Esophagus muscularis mucosa (tissue), 4 donors: ENCODE results near the gene ERCC4. TPM values are rescaled to one million over a fixed set of nuclear protein-coding genes. Genes with fewer than 3 reads are reported as not detected.
"Not testable (repeated sequence)": the region's sequence is repeated elsewhere in the genome, so short reads cannot be mapped to it uniquely, and the experiment has no call there.

Experiments used
- DNase-seq: peaks from one replicate; pipeline ENCODE4 v3.0.0-alpha.2; 2017; ENCODE audit errors: extremely low spot score
- H3K27ac ChIP-seq, 4 donors: fragments of 200-600 bp; sonication (generic); replicated peaks in 1 of 4; 1 replicate in 3 of 4; 2 replicates in 1 of 4; pipeline ENCODE4 v1.5.1; 2016 to 2019; ENCODE audit warnings: mild to moderate bottlenecking in 1 of 4
- H3K27me3 ChIP-seq, 4 donors: fragments of 200-600 bp; sonication (generic); one replicate each; pipeline versions ENCODE4 v1.5.1 to v1.6.0; 2016 to 2019
- H3K36me3 ChIP-seq, 4 donors: fragments of 200-600 bp; sonication (generic); one replicate each; pipeline ENCODE4 v1.5.1; 2016 to 2019
- H3K4me1 ChIP-seq, 4 donors: fragments of 200-600 bp; sonication (generic); one replicate each; pipeline ENCODE4 v1.5.1; 2016 to 2019
- H3K4me3 ChIP-seq, 4 donors: fragments of 200-600 bp; sonication (generic); 1 replicate in 2 of 4; 2 replicates in 2 of 4; pipeline ENCODE4 v1.5.1; 2016 to 2019; ENCODE audit warnings: mild to moderate bottlenecking in 4 of 4, moderate library complexity in 1 of 4
- H3K9me3 ChIP-seq, 4 donors: fragments of 200-600 bp; sonication (generic); 1 replicate in 3 of 4; 2 replicates in 1 of 4; pipeline ENCODE4 v1.5.1; 2016 to 2019
- CTCF ChIP-seq, 3 experiments: fragments of 200-600 bp in 2 of 3; fragments of 450-650 bp in 1 of 3; sonication (generic) in 2 of 3; IDR thresholded peaks; one replicate each; pipeline ENCODE4 v1.5.1; 2017 to 2019; ENCODE audit warnings: antibody characterized with exemption in 3 of 3, mild to moderate bottlenecking in 2 of 3, moderate library complexity in 1 of 3
- EP300 ChIP-seq: sonication (generic); formaldehyde crosslinking; IDR thresholded peaks from one replicate; pipeline ENCODE4 v1.6.1; 2017; ENCODE audit warnings: antibody characterized with exemption
- POLR2A ChIP-seq: fragments of 450-650 bp; IDR thresholded peaks from one replicate; pipeline ENCODE4 v1.6.1; 2017; ENCODE audit warnings: antibody characterized with exemption, moderate library complexity, mild to moderate bottlenecking, low read depth
- POLR2AphosphoS5 ChIP-seq, 2 donors: sonication (generic); formaldehyde crosslinking; IDR thresholded peaks; one replicate each; pipeline ENCODE4 v1.6.1; 2017; ENCODE audit warnings: antibody characterized with exemption in 2 of 2
- WGBS: methylation state at CpG from one replicate; pipeline ENCODE4 v1.1.5; 2018; 5-methylcytosine and 5-hydroxymethylcytosine counted together
- intact Hi-C: fragments of 100-400 bp; cut with DNase I; formaldehyde crosslinking; loops from one replicate; pipeline ENCODE4 v1.15.1; 2023
- total RNA-seq, 4 donors: library from RNA; depleted of rRNA; stranded (reverse); fragments of >200 nt; gene quantifications; one replicate each; pipeline versions ENCODE4 v1.1.0 to v1.2.1, GENCODE V29; 2016

The ERCC4 gene
- total RNA-seq, 4 donors from 2014 or later, result 4.6 to 10.0 (median 8.6) TPM

GRCh38 chr16:13902677-13903076 is 17.3 kb upstream of the ERCC4 start:
- H3K27ac ChIP-seq, result peak overlapping the region in 2 of 4 donors; percentile 21 to 57
- WGBS, result 72% methylated on average over 3 of the region's 3 CpGs
- H3K4me3 ChIP-seq, result no peak overlapping the region
- H3K9me3 ChIP-seq, result no peaks in the 10 kb centered on the region
- H3K4me1 ChIP-seq, result peaks cover 6 to 34% (median 26%) of the 10 kb centered on the region in 4 donors
- no peak for DNase-seq
- H3K27me3 ChIP-seq, result no peaks in the 10 kb centered on the region
- intact Hi-C loops, result no loop called here
- TF ChIP-seq POLR2AphosphoS5 (IDR thresholded peaks at IDR 0.05), result no peak
- TF ChIP-seq POLR2A, result no peak
- no peak for TF ChIP-seq EP300
- no peak for TF ChIP-seq CTCF (IDR thresholded peaks at IDR 0.05)
- H3K36me3 ChIP-seq, result no peaks in the 10 kb centered on the region

GRCh38 chr16:13904179-13904691 is 15.7 kb upstream of the ERCC4 start:
- TF ChIP-seq CTCF (IDR thresholded peaks at IDR 0.05) (no peak), POLR2A (no peak)
- 58% methylated on average over 1 of the region's 1 CpG for WGBS
- Histone ChIP-seq H3K9me3 (no peaks in the 10 kb centered on the region), H3K36me3 (no peaks in the 10 kb centered on the region), H3K4me3 (no peak overlapping the region), H3K27me3 (no peaks in the 10 kb centered on the region), H3K27ac (no peak overlapping the region), H3K4me1 (peaks cover under 1 to 39% (median 28%) of the 10 kb centered on the region in 4 donors)
- intact Hi-C loops, result no loop called here
- DNase-seq, result no peak

- H3K9me3 ChIP-seq, H3K4me3 ChIP-seq, intact Hi-C loops, H3K27ac ChIP-seq, DNase-seq, H3K36me3 ChIP-seq, H3K27me3 ChIP-seq: not testable (repeated sequence)
- WGBS, result 73% methylated on average over 9 of the region's 9 CpGs
- peak in 1 of 3 experiments; percentile 32 for TF ChIP-seq CTCF (IDR thresholded peaks at IDR 0.05)
- H3K4me1 ChIP-seq, result peaks cover 4 to 42% (median 30%) of the 10 kb centered on the region in 4 donors
Measured at GRCh38 chr16:13904822-13905221, 15.1 kb upstream of the ERCC4 start.

DNA sequence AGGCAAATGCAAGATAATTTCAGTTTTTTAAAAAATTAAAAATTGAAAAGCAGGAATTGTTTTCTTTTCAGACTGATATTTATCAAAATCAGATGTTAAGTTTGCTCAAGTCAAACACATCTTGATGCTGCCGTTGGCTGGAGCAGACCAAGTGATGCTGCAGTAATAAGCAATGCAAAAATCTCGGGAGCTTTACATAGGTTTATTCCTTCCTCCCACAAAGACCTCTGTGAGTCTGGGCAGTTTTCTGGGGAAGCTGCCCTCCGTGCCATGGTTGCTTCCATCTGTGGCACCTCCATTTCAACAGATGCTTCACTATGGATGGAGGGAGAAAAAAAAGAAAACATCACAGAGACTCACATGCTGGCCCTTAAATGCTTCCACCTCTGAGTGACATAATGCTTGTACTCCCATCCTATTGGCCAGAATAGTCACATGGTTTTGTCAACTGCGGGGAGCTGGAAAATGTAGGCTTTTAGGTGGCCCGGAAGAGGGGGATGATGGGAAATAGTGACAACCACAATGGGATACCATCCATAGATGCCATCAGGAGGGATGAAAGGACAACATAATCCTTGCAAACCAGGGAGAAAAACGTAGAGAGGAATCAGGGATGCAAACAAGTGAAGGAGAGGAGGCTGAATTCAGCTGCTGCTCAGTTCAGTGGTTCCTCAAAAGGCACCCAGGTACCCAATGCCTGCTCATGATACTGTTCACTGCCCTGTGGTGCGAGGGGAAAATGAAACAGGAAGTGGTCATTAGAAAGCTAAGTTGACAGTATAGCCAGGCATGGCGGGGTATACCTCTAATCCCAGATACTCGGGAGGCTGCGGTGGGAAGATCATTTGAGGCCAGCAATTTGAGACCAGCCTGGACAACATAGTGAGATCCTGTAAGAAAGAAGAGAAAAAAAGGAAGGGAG is 13.5 kb upstream of the ERCC4 start:
- peak overlapping the region in 1 of 4 donors; percentile 18 for H3K27ac ChIP-seq
- H3K9me3 ChIP-seq, result no peaks in the 10 kb centered on the region
- H3K4me1 ChIP-seq, result peaks cover 8 to 52% (median 39%) of the 10 kb centered on the region in 4 donors
- WGBS, result 82% methylated on average over 10 of the region's 10 CpGs
- TF ChIP-seq EP300, result no peak
- H3K36me3 ChIP-seq, result no peaks in the 10 kb centered on the region
- H3K27me3 ChIP-seq, result no peaks in the 10 kb centered on the region
- DNase-seq, result peak; percentile 72
- no peak overlapping the region for H3K4me3 ChIP-seq
- intact Hi-C loops, result no loop called here

- Histone ChIP-seq H3K27me3 (no peaks in the 10 kb centered on the region), H3K9me3 (peaks cover 0 to 7% (median 0%) of the 10 kb centered on the region in 4 donors), H3K4me1 (peaks cover 8 to 50% (median 38%) of the 10 kb centered on the region in 4 donors), H3K36me3 (no peaks in the 10 kb centered on the region), H3K4me3 (no peak overlapping the region), H3K27ac (peak overlapping the region in 1 of 4 donors; percentile 22)
- DNase-seq, result no peak
- intact Hi-C loops, result no loop called here
- TF ChIP-seq CTCF (IDR thresholded peaks at IDR 0.05) (no peak), POLR2AphosphoS5 (IDR thresholded peaks at IDR 0.05) (no peak), POLR2A (no peak), EP300 (no peak)
- WGBS, result 41% methylated on average over 3 of the region's 3 CpGs
Measured at GRCh38 chr16:13907431-13907830, 12.5 kb upstream of the ERCC4 start.
